HEK293 (cell line): ENCODE results near the gene CXCL16.
A peak's percentile ranks its signal among the peaks of the same experiment; 100 is the strongest.

Source experiments
- CTCF ChIP-seq: fragments of 450-650 bp; formaldehyde crosslinking; IDR thresholded peaks from 2 replicates; pipeline ENCODE4 v1.5.1; 2016; ENCODE audit warnings: missing biosample characterization, missing genetic modification characterization
- FEZF1 ChIP-seq: fragments of 450-650 bp; formaldehyde crosslinking; IDR thresholded peaks from 2 replicates; pipeline ENCODE4 v1.5.1; 2016; ENCODE audit warnings: missing biosample characterization, missing genetic modification characterization
- HOXD13 ChIP-seq: sonication (generic); formaldehyde crosslinking; IDR thresholded peaks from 2 replicates; pipeline ENCODE4 v1.8.0; 2022; ENCODE audit warnings: missing genetic modification reagents, borderline replicate concordance
- KLF10 ChIP-seq: fragments of 450-650 bp; IDR thresholded peaks from 2 replicates; pipeline ENCODE4 v1.5.1; 2018; ENCODE audit warnings: missing biosample characterization, mild to moderate bottlenecking, missing genetic modification characterization
- MYNN ChIP-seq: fragments of 450-650 bp; formaldehyde crosslinking; IDR thresholded peaks from 2 replicates; pipeline ENCODE4 v1.5.1; 2016; ENCODE audit warnings: missing biosample characterization, missing genetic modification characterization, borderline replicate concordance
- OVOL3 ChIP-seq: fragments of 450-650 bp; formaldehyde crosslinking; IDR thresholded peaks from 2 replicates; pipeline ENCODE4 v1.5.1; 2016; ENCODE audit warnings: missing biosample characterization, missing genetic modification characterization
- PRDM10 ChIP-seq: fragments of 450-650 bp; formaldehyde crosslinking; IDR thresholded peaks from 2 replicates; pipeline ENCODE4 v1.5.1; 2016; ENCODE audit warnings: missing biosample characterization, missing genetic modification characterization
- YY1 ChIP-seq: fragments of 450-650 bp; formaldehyde crosslinking; IDR thresholded peaks from 2 replicates; pipeline ENCODE4 v1.5.1; 2018; ENCODE audit warnings: missing biosample characterization, missing genetic modification characterization
- ZBTB44 ChIP-seq: fragments of 450-650 bp; IDR thresholded peaks from 2 replicates; pipeline ENCODE4 v1.5.1; 2018; ENCODE audit warnings: missing biosample characterization, mild to moderate bottlenecking, missing genetic modification characterization
- ZBTB8A ChIP-seq: fragments of 450-650 bp; formaldehyde crosslinking; IDR thresholded peaks from 2 replicates; pipeline ENCODE4 v1.5.1; 2016; ENCODE audit warnings: missing biosample characterization, missing genetic modification characterization
- ZFP37 ChIP-seq: fragments of 450-650 bp; formaldehyde crosslinking; IDR thresholded peaks from 2 replicates; pipeline ENCODE4 v1.5.1; 2016; ENCODE audit warnings: missing biosample characterization, missing genetic modification characterization
- ZNF138 ChIP-seq: fragments of 450-650 bp; formaldehyde crosslinking; IDR thresholded peaks from 2 replicates; pipeline ENCODE4 v1.5.1; 2016; ENCODE audit warnings: missing biosample characterization, missing genetic modification characterization, borderline replicate concordance
- ZNF140 ChIP-seq: fragments of 450-650 bp; formaldehyde crosslinking; IDR thresholded peaks from 2 replicates; pipeline ENCODE4 v1.5.1; 2016; ENCODE audit warnings: missing biosample characterization, missing genetic modification characterization
- ZNF157 ChIP-seq: fragments of 450-650 bp; formaldehyde crosslinking; IDR thresholded peaks from 2 replicates; pipeline ENCODE4 v1.5.1; 2016; ENCODE audit warnings: missing biosample characterization, missing genetic modification characterization
- ZNF324 ChIP-seq: fragments of 450-650 bp; formaldehyde crosslinking; IDR thresholded peaks from 2 replicates; pipeline ENCODE4 v1.5.1; 2016; ENCODE audit warnings: missing biosample characterization, missing genetic modification characterization
- ZNF48 ChIP-seq: fragments of 450-650 bp; formaldehyde crosslinking; IDR thresholded peaks from 2 replicates; pipeline ENCODE4 v1.5.1; 2016; ENCODE audit warnings: missing biosample characterization, missing genetic modification characterization
- ZNF514 ChIP-seq: fragments of 450-650 bp; formaldehyde crosslinking; IDR thresholded peaks from 2 replicates; pipeline ENCODE4 v1.5.1; 2016; ENCODE audit warnings: missing biosample characterization, missing genetic modification characterization
- ZNF521 ChIP-seq: fragments of 450-650 bp; formaldehyde crosslinking; IDR thresholded peaks from 2 replicates; pipeline ENCODE4 v1.5.1; 2017; ENCODE audit warnings: missing biosample characterization, mild to moderate bottlenecking, missing genetic modification characterization
- ZNF530 ChIP-seq: fragments of 450-650 bp; formaldehyde crosslinking; IDR thresholded peaks from 2 replicates; pipeline ENCODE4 v1.5.1; 2016; ENCODE audit warnings: low read depth, missing biosample characterization, missing genetic modification characterization
- ZNF654 ChIP-seq: fragments of 450-650 bp; formaldehyde crosslinking; IDR thresholded peaks from 2 replicates; pipeline ENCODE4 v1.5.1; 2016; ENCODE audit warnings: low read depth, missing biosample characterization, missing genetic modification characterization
- ZNF664 ChIP-seq: fragments of 450-650 bp; formaldehyde crosslinking; IDR thresholded peaks from 2 replicates; pipeline ENCODE4 v1.5.1; 2016; ENCODE audit warnings: missing biosample characterization, missing genetic modification characterization
- ZNF76 ChIP-seq: fragments of 450-650 bp; formaldehyde crosslinking; IDR thresholded peaks from 2 replicates; pipeline ENCODE4; 2016; ENCODE audit warnings: low read depth, missing biosample characterization, missing genetic modification characterization, borderline replicate concordance
- ZNF791 ChIP-seq: fragments of 450-650 bp; formaldehyde crosslinking; IDR thresholded peaks from 2 replicates; pipeline ENCODE4 v1.5.1; 2016; ENCODE audit warnings: missing biosample characterization, missing genetic modification characterization
- ZSCAN30 ChIP-seq: fragments of 450-650 bp; IDR thresholded peaks from 2 replicates; pipeline ENCODE4 v1.5.1; 2018; ENCODE audit warnings: missing biosample characterization, mild to moderate bottlenecking, missing genetic modification characterization, moderate library complexity
- TF ChIP-seq, protein P1 (sequence below): fragments of 450-650 bp; formaldehyde crosslinking; IDR thresholded peaks from 2 replicates; pipeline ENCODE4 v1.5.1; 2016; ENCODE audit warnings: missing biosample characterization, missing genetic modification characterization
- TF ChIP-seq, protein P2 (sequence below): fragments of 450-650 bp; formaldehyde crosslinking; IDR thresholded peaks from 2 replicates; pipeline ENCODE4 v1.5.1; 2016; ENCODE audit warnings: missing biosample characterization, missing genetic modification characterization

CXCL16 gene

GRCh38 chr17:4709794-4710692 lies 29.7 kb downstream of the CXCL16 start, which contains the start of gene ARRB2 (continued):
- TF ChIP-seq ZBTB8A (tag by site-specific recombination): peak; percentile 32
- no peak for TF ChIP-seq ZNF791 (tag by site-specific recombination)
- no peak for TF ChIP-seq ZNF138 (tag by site-specific recombination)
- TF ChIP-seq MYNN (tag by site-specific recombination): no peak
- peak; percentile 69 for TF ChIP-seq ZNF76 (tag by site-specific recombination)
- no peak for TF ChIP-seq ZNF664 (tag by site-specific recombination)
- TF ChIP-seq ZNF157 (tag by site-specific recombination): no peak
- TF ChIP-seq, protein P1, sequence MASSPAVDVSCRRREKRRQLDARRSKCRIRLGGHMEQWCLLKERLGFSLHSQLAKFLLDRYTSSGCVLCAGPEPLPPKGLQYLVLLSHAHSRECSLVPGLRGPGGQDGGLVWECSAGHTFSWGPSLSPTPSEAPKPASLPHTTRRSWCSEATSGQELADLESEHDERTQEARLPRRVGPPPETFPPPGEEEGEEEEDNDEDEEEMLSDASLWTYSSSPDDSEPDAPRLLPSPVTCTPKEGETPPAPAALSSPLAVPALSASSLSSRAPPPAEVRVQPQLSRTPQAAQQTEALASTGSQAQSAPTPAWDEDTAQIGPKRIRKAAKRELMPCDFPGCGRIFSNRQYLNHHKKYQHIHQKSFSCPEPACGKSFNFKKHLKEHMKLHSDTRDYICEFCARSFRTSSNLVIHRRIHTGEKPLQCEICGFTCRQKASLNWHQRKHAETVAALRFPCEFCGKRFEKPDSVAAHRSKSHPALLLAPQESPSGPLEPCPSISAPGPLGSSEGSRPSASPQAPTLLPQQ (tag by site-specific recombination): no peak; the same call in 1 of the 2 replicates
- peak; percentile 60 for TF ChIP-seq ZNF654
- peak; percentile 56; the same call in 1 of the 2 replicates for TF ChIP-seq ZFP37 (tag by site-specific recombination)
- no peak for TF ChIP-seq ZNF48 (tag by site-specific recombination)
- TF ChIP-seq PRDM10 (tag by site-specific recombination): peak; percentile 96
- TF ChIP-seq ZNF140 (tag by site-specific recombination): no peak
- peak; percentile 80 for TF ChIP-seq ZNF324 (tag by site-specific recombination)
- TF ChIP-seq, protein P2, sequence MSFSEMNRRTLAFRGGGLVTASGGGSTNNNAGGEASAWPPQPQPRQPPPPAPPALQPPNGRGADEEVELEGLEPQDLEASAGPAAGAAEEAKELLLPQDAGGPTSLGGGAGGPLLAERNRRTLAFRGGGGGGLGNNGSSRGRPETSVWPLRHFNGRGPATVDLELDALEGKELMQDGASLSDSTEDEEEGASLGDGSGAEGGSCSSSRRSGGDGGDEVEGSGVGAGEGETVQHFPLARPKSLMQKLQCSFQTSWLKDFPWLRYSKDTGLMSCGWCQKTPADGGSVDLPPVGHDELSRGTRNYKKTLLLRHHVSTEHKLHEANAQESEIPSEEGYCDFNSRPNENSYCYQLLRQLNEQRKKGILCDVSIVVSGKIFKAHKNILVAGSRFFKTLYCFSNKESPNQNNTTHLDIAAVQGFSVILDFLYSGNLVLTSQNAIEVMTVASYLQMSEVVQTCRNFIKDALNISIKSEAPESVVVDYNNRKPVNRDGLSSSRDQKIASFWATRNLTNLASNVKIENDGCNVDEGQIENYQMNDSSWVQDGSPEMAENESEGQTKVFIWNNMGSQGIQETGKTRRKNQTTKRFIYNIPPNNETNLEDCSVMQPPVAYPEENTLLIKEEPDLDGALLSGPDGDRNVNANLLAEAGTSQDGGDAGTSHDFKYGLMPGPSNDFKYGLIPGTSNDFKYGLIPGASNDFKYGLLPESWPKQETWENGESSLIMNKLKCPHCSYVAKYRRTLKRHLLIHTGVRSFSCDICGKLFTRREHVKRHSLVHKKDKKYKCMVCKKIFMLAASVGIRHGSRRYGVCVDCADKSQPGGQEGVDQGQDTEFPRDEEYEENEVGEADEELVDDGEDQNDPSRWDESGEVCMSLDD (tag by site-specific recombination): peak; percentile 61
- TF ChIP-seq ZNF514 (tag by site-specific recombination): no peak
- no peak; the same call in 1 of the 2 replicates for TF ChIP-seq ZSCAN30 (tag by site-specific recombination)
- TF ChIP-seq ZNF521 (tag by site-specific recombination): no peak
- TF ChIP-seq KLF10 (tag by site-specific recombination): peak; percentile 22; the same call in 1 of the 2 replicates
- no peak for TF ChIP-seq ZNF530 (tag by site-specific recombination)
- no peak for TF ChIP-seq HOXD13 (CRISPR knock-in tag)
- no peak for TF ChIP-seq YY1
- TF ChIP-seq FEZF1 (tag by site-specific recombination): 0 out of 2 replicates have a peak, but pooled peaks have one; percentile 20
- no peak for TF ChIP-seq OVOL3 (tag by site-specific recombination)
- TF ChIP-seq CTCF: peak; percentile 94
- TF ChIP-seq ZBTB44: no peak
